ENCODE results near the gene L3MBTL3.
A peak's percentile ranks its signal among the peaks of the same experiment; 100 is the strongest.
"Not testable (repeated sequence)": the region's sequence is repeated elsewhere in the genome, so short reads cannot be mapped to it uniquely, and the experiment has no call there.

The L3MBTL3 gene

GRCh38 chr6:130065609-130066156 is 47.3 kb downstream of the L3MBTL3 start:
- FAIRE-seq = no peak
- DNase-seq (ENCODE audit: extremely low spot score, insufficient read length, low read depth) = no peak

DNA sequence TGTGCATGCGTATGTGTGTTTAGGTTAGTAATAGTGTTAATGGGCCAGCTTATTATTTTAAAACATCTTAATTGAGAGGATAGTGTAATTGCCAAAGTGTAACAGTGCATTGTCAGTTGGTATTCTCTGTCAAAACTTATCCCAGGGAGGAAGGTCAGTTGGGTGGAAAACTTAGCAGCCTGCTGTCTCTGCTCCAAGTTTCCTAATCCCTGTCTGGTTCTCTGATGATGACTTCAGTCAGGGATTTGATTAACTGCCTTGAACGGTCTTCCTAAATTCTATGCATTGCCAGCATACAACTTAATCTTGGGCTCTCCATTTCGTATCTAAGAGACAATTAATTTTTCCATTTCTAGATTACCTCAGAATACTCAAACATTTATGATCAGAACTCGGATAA is 51.1 kb downstream of the L3MBTL3 start:
- no peak for DNase-seq (ENCODE audit: extremely low spot score, insufficient read length, low read depth)
- peak; percentile 5 for FAIRE-seq

GRCh38 chr6:130070326-130070725 is 51.9 kb downstream of the L3MBTL3 start:
- FAIRE-seq = no peak
- no peak for DNase-seq (ENCODE audit: extremely low spot score, insufficient read length, low read depth)

DNA sequence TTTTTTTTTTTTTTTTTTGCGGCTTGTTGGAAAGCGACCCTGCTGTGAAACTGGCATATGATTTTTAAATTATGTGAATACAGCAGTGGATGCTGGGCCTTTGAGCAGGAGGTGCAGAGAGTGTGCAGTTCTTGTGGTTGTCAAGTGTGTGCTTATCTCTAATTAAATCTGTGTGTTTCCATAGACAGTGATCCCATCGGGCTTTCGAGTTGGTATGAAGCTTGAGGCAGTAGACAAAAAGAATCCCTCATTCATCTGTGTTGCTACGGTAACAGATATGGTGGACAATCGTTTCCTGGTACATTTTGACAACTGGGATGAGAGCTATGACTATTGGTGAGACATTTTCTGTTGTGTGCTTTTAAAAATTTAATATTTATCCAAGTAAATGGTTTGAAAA is 52.4 kb downstream of the L3MBTL3 start:
- no peak for DNase-seq (ENCODE audit: extremely low spot score, insufficient read length, low read depth)
- no peak for FAIRE-seq

- no peak for FAIRE-seq
- DNase-seq (ENCODE audit: extremely low spot score, insufficient read length, low read depth) = no peak
These were observed 57.6 kb downstream of the L3MBTL3 start for GRCh38 chr6:130075879-130076460.

DNA sequence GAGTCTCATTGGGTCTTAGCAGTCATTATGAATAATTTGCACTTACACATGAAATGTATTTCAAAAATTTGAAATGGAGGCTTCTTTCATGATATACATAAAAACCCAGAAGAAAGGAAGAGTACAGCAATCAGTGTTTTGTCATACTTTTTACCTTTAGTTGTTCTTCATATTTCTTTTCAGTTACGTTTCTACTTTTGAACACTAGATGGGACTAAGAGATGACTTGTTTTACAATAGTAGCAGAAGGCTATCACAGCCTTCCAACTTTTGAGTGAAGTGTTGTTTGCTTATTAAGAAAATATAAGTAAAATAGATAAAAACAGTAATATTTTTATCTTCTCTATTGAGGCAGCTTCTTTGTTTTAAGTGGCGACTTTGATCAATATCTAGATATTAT is 58.1 kb downstream of the L3MBTL3 start:
- DNase-seq (ENCODE audit: extremely low spot score, insufficient read length, low read depth) = no peak
- no peak for FAIRE-seq

GRCh38 chr6:130090796-130091195 is 72.4 kb downstream of the L3MBTL3 start:
- DNase-seq (ENCODE audit: extremely low spot score, insufficient read length, low read depth) (no peak), FAIRE-seq (no peak)

DNA sequence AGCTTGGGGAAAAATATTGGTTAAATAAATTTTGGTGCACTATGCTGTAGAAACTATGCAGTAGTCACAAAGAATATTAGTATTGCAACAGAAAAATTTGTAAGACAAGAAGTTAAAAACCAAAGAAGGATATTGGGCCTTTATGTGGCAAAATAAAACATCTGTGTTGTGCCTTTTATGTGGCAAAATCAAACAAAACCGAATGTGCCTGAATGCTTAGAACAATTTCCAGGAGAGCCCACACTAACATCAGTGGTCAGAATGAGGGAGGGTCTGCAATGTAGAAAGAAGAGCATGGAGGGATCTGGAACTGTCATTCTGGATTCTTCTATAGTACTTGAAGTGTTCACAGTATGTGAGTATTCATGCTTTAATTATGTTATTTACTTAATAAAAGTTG is 75.2 kb downstream of the L3MBTL3 start:
- DNase-seq (ENCODE audit: extremely low spot score, insufficient read length, low read depth) = no peak
- no peak for FAIRE-seq

DNA sequence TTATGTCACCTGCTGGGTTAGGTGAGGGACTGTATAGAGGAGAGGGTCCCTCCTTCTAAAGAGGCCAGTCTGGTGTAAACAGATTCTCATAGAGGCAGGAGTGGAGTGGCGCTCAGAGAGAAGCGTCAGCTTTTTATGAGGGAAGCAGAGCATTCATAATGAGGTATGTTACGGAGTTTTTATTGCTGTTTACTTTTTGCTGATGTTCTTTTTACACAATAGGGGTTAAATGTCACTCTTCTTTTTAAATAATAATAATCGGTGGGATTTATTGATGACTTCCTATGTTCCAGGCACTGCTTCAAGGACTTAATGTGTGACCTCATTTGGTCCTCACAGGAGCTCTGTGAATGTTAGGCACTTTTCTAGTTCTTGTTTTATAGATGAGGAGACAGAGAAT is 79.9 kb downstream of the L3MBTL3 start:
- FAIRE-seq (no peak), DNase-seq (ENCODE audit: extremely low spot score, insufficient read length, low read depth) (no peak)

- DNase-seq (ENCODE audit: extremely low spot score, insufficient read length, low read depth) = no peak
- no peak for FAIRE-seq
These were observed 80.7 kb downstream of the L3MBTL3 start for GRCh38 chr6:130099119-130099518.

- FAIRE-seq (peak; percentile 79), DNase-seq (ENCODE audit: extremely low spot score, insufficient read length, low read depth) (no peak)
These were observed 87.8 kb downstream of the L3MBTL3 start for GRCh38 chr6:130105996-130106704.

DNA sequence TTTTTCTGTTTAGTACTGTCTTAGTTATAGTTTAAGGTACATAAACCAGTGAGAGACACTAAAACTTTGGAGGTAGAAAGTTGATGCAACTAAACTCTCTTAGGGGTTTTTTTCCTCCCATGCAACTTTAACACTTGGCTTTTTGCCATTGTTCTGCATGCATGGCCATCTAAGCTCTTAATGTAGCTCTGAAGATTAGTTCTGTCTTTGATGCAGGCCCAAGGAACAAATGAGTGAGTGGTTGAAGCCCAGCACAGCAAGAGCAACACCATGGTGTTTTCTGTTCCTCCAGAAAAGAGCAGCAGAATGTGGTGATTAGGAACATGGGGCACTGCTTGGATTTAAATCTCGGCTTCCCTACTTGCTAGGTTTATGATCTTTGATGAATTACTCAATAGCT is 89.3 kb downstream of the L3MBTL3 start:
- no peak for DNase-seq (ENCODE audit: extremely low spot score, insufficient read length, low read depth)
- FAIRE-seq = no peak

GRCh38 chr6:130111031-130111430 is 92.7 kb downstream of the L3MBTL3 start:
- FAIRE-seq = no peak

GRCh38 chr6:130113201-130113710 is 94.9 kb downstream of the L3MBTL3 start:
- FAIRE-seq (no peak), DNase-seq (ENCODE audit: extremely low spot score, insufficient read length, low read depth) (no peak)

More at GRCh38 chr6:130111031-130111430, 92.7 kb downstream of the L3MBTL3 start:
- no peak for DNase-seq (ENCODE audit: extremely low spot score, insufficient read length, low read depth)

GRCh38 chr6:130115036-130115435 is 96.7 kb downstream of the L3MBTL3 start:
- no peak for DNase-seq (ENCODE audit: extremely low spot score, insufficient read length, low read depth)

GRCh38 chr6:130116273-130116672 is 97.9 kb downstream of the L3MBTL3 start:
- FAIRE-seq = peak; percentile 51
- DNase-seq (ENCODE audit: extremely low spot score, insufficient read length, low read depth) = no peak

More at GRCh38 chr6:130115036-130115435, 96.7 kb downstream of the L3MBTL3 start:
- peak; percentile 90 for FAIRE-seq

DNA sequence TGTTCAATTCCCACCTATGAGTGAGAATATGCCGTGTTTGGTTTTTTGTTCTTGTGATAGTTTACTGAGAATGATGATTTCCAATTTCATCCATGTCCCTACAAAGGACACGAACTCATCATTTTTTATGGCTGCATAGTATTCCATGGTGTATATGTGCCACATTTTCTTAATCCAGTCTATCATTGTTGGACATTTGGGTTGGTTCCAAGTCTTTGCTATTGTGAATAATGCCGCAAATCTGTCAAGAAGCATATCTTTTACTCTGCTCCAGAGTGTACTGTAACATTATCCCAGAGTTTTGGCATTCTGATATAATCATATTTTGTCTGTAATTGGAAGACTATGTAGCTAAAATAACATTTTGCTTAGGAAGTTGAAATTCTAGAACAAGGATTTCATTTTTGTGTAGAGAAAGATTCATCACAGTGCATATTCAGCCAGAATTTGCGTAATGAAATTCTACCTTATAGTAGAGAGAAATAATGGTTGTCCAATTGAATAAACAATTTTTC is 98.9 kb downstream of the L3MBTL3 start:
- DNase-seq (ENCODE audit: extremely low spot score, insufficient read length, low read depth); FAIRE-seq: not testable (repeated sequence)

GRCh38 chr6:130118236-130118635 is 99.9 kb downstream of the L3MBTL3 start:
- DNase-seq (ENCODE audit: extremely low spot score, insufficient read length, low read depth) = no peak
- peak; percentile 84 for FAIRE-seq

DNA sequence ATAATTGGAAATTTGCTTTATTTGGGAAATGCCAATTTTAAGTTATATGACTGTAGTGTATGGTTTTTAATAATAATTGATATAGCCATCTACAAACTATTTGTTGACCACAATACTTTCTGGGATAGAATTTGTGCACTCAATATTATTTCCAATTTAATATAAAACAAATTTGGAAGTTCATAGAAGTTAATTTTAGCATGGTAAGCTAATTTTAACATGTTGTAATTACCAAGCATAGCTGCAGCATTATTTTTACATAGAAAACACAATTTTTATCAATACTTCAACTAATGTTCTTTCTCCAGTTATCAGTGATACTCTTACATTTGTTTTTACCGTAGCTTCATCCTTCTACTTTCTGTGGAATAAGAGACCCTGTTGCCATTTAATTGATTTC is 100.8 kb downstream of the L3MBTL3 start:
- FAIRE-seq = no peak
- no peak for DNase-seq (ENCODE audit: extremely low spot score, insufficient read length, low read depth)

GRCh38 chr6:130120731-130121130 is 102.3 kb downstream of the L3MBTL3 start:
- FAIRE-seq = no peak
- DNase-seq (ENCODE audit: extremely low spot score, insufficient read length, low read depth) = no peak

- FAIRE-seq = no peak
- no peak for DNase-seq (ENCODE audit: extremely low spot score, insufficient read length, low read depth)
These were observed 103.9 kb downstream of the L3MBTL3 start for GRCh38 chr6:130122243-130122642.

Measured in GM18507 (cell line).